HFFc6 (cell line): ENCODE data around the gene FOSB. TPM values are rescaled to one million over a fixed set of nuclear protein-coding genes. Genes with fewer than 3 reads are reported as not detected.

ENCODE experiments used
- DNase-seq: peaks from one replicate; pipeline ENCODE4 v3.0.0-alpha.2; 2018
- H3K27ac Mint-ChIP-seq: 2 replicates; pipeline ENCODE4 v1.8.0; 2020; ENCODE audit warnings: mild to moderate bottlenecking, mixed read lengths
- H3K27me3 Mint-ChIP-seq: 2 replicates; pipeline ENCODE4 v1.8.0; 2021; ENCODE audit warnings: mild to moderate bottlenecking, moderate library complexity, mixed read lengths; ENCODE audit not compliant: insufficient read depth
- H3K36me3 Mint-ChIP-seq: 2 replicates; pipeline ENCODE4 v1.8.0; 2021; ENCODE audit warnings: low read depth, mixed read lengths
- H3K4me1 Mint-ChIP-seq: 2 replicates; pipeline ENCODE4 v1.8.0; 2020; ENCODE audit warnings: low read depth, mixed read lengths
- H3K4me3 Mint-ChIP-seq: 2 replicates; pipeline ENCODE4 v1.8.0; 2020; ENCODE audit warnings: mild to moderate bottlenecking, moderate library complexity, mixed read lengths
- H3K9me3 Mint-ChIP-seq: 2 replicates; pipeline ENCODE4 v1.8.0; 2020; ENCODE audit warnings: mild to moderate bottlenecking, mixed read lengths
- CTCF ChIP-seq: fragments of 200-600 bp; sonication (generic); IDR thresholded peaks from 2 replicates; pipeline ENCODE4 v1.5.0; 2021; ENCODE audit warnings: antibody characterized with exemption, mild to moderate bottlenecking
- total RNA-seq, 6 experiments: library from RNA; stranded (reverse); fragmentation: NEBNext Ultra II Directional; extraction: Animal tissue kit (Norgen Biotek cat#: 25700); gene quantifications; 2 replicates in 1 of 6; 3 replicates in 5 of 6; pipeline ENCODE4 v1.2.3, GENCODE V29; 2021

Gene FOSB
- total RNA-seq, 6 experiments from 2014 or later: 35.0 to 71.5 (median 62.9) TPM

- Mint-ChIP-seq H3K9me3 (no peaks in the 10 kb centered on the region), H3K27me3 (peaks cover 8% of the 10 kb centered on the region), H3K4me1 (peaks cover 43% of the 10 kb centered on the region), H3K4me3 (peak overlapping the region; percentile 59), H3K27ac (peak overlapping the region; percentile 82), H3K36me3 (no peaks in the 10 kb centered on the region)
- TF ChIP-seq CTCF: no peak
- no peak for DNase-seq
Observed at GRCh38 chr19:45440259-45440638, 27.5 kb upstream of the FOSB start.

GRCh38 chr19:45440873-45441654, 26.7 kb upstream of the FOSB start:
- peak; percentile 53 for DNase-seq
- TF ChIP-seq CTCF: no peak
- H3K27me3 Mint-ChIP-seq: peaks cover 8% of the 10 kb centered on the region
- no peaks in the 10 kb centered on the region for H3K36me3 Mint-ChIP-seq
- peak overlapping the region; percentile 82 for H3K27ac Mint-ChIP-seq
- H3K9me3 Mint-ChIP-seq: no peaks in the 10 kb centered on the region
- H3K4me3 Mint-ChIP-seq: peak overlapping the region; percentile 59
- peaks cover 48% of the 10 kb centered on the region for H3K4me1 Mint-ChIP-seq

- no peaks in the 10 kb centered on the region for H3K36me3 Mint-ChIP-seq
- DNase-seq: no peak
- peak overlapping the region; percentile 100 for H3K27ac Mint-ChIP-seq
- peaks cover 8% of the 10 kb centered on the region for H3K27me3 Mint-ChIP-seq
- H3K9me3 Mint-ChIP-seq: no peaks in the 10 kb centered on the region
- no peak for TF ChIP-seq CTCF
- H3K4me1 Mint-ChIP-seq: peaks cover 52% of the 10 kb centered on the region
- H3K4me3 Mint-ChIP-seq: peak overlapping the region; percentile 91
Observed at GRCh38 chr19:45442408-45442777, 25.4 kb upstream of the FOSB start.

GRCh38 chr19:45442778-45443461, 24.9 kb upstream of the FOSB start:
- no peak for TF ChIP-seq CTCF
- H3K4me3 Mint-ChIP-seq: peak overlapping the region; percentile 91
- DNase-seq: no peak
- no peaks in the 10 kb centered on the region for H3K36me3 Mint-ChIP-seq
- H3K27ac Mint-ChIP-seq: peak overlapping the region; percentile 100
- H3K27me3 Mint-ChIP-seq: peaks cover 8% of the 10 kb centered on the region
- no peaks in the 10 kb centered on the region for H3K9me3 Mint-ChIP-seq
- H3K4me1 Mint-ChIP-seq: peaks cover 52% of the 10 kb centered on the region

- Mint-ChIP-seq H3K4me3 (peak overlapping the region; percentile 91), H3K36me3 (no peaks in the 10 kb centered on the region), H3K27me3 (peaks cover 8% of the 10 kb centered on the region), H3K9me3 (no peaks in the 10 kb centered on the region), H3K27ac (peak overlapping the region; percentile 100), H3K4me1 (peaks cover 59% of the 10 kb centered on the region)
- DNase-seq: peak; percentile 95
- TF ChIP-seq CTCF: no peak
Observed at GRCh38 chr19:45443462-45444317, 24.1 kb upstream of the FOSB start.
